ENCODE measurements around the gene PTPRT. TPM values are rescaled to one million over a fixed set of nuclear protein-coding genes. Genes with fewer than 3 reads are reported as not detected.
A peak's percentile ranks its signal among the peaks of the same experiment; 100 is the strongest.

The PTPRT gene
- total and polyA plus RNA-seq, 2 of the 13 experiments (the other 11 are each of a cell fraction or from before 2014, with no cell fraction given), result under 0.01 to 0.09 TPM

GRCh38 chr20:43137160-43137559, 52.5 kb downstream of the PTPRT start:
- FAIRE-seq (no peak), ATAC-seq (no peak)
- WGBS (ENCODE audit: low lambda C conversion rate), result 33% methylated on average over 1 of the region's 1 CpG

More at GRCh38 chr20:43137160-43137559, 52.5 kb downstream of the PTPRT start:
- H3K36me3 ChIP-seq (replicated peaks in 1 of 2; ENCODE audit: control insufficient read depth in 1 of 2, insufficient read depth in 2 of 2, low read length in 2 of 2), result no peaks in the 10 kb centered on the region
- no peak for TF ChIP-seq GMEB1 (CRISPR knock-in tag; IDR thresholded peaks at IDR 0.05; ENCODE audit: borderline replicate concordance)
- TF ChIP-seq ZBTB40 (IDR thresholded peaks at IDR 0.05), result no peak
- TF ChIP-seq ZBTB40 (CRISPR knock-in tag; IDR thresholded peaks at IDR 0.05), result peak; percentile 62; the same call in 1 of the 2 replicates
- H3K27me3 ChIP-seq (ENCODE audit: control insufficient read depth in 1 of 2, insufficient read depth in 2 of 2, low read length in 2 of 2), result no peaks in the 10 kb centered on the region; a peak in 2 of 5 replicates
- H3K4me1 ChIP-seq (ENCODE audit: insufficient read depth, low read length), result peaks cover 10% of the 10 kb centered on the region
- H2AFZ ChIP-seq (ENCODE audit: low read length), result no peak overlapping the region
- H3K4me2 ChIP-seq (ENCODE audit: low read depth, low read length), result no peak overlapping the region
- no peaks in the 10 kb centered on the region for H4K20me1 ChIP-seq (ENCODE audit: insufficient read depth, low read length)
- H3K9ac ChIP-seq (ENCODE audit: insufficient read depth, low read depth, low read length), result no peak overlapping the region
- POLR2A ChIA-PET, result no interaction called here
- no peak overlapping the region for H3K4me3 ChIP-seq (replicated peaks in 1 of 3; ENCODE audit: insufficient read depth in 1 of 3, low read depth in 2 of 3, low read length in 3 of 3)
- no peak for DNase-seq (ENCODE audit: low spot score)
- in situ Hi-C loops (cut with HindIII; ENCODE audit: extremely low pct_ligation_motif_present, low pct_unique_long_range_greater_than_20kb) (no loop called here), intact Hi-C loops (cut with micrococcal nuclease; ENCODE audit: unreplicated experiment) (no loop called here)
- no TSS peak for BruUV-seq (replicated peaks)
- no peaks in the 10 kb centered on the region for H3K9me3 ChIP-seq (ENCODE audit: low read length)
- no peaks in the 10 kb centered on the region for H3K79me2 ChIP-seq (ENCODE audit: insufficient read depth, low read length)
- CTCF ChIA-PET (ENCODE audit: low intra/inter-chr PET ratio, low total read pairs), result no interaction called here
- no peak overlapping the region for H3K27ac ChIP-seq (ENCODE audit: extremely low read length, insufficient read depth, low read length)
